ENCODE results near the gene SAG.
"Not testable (repeated sequence)": the region's sequence is repeated elsewhere in the genome, so short reads cannot be mapped to it uniquely, and the experiment has no call there.

Gene SAG

DNA sequence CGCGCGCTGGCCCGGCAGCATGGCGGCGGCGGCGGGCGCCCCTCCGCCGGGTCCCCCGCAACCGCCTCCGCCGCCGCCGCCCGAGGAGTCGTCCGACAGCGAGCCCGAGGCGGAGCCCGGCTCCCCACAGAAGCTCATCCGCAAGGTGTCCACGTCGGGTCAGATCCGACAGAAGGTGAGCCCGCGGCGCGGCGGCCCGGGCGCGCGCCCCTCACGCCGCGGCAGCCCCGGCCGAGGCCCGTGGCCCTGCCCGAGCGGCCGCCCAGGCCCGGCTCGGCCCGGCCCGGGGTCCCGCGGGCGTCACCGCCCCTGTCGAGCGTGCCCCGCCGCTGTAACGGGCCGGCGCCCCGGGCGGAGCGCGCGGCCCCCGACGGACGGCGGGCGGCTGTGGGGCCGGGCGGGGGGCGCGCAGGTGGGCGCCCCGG lies 46.9 kb downstream of the SAG start:
- no peak for DNase-seq (ENCODE audit: low read depth in 1 of 2, low spot score in 1 of 2)

DNA sequence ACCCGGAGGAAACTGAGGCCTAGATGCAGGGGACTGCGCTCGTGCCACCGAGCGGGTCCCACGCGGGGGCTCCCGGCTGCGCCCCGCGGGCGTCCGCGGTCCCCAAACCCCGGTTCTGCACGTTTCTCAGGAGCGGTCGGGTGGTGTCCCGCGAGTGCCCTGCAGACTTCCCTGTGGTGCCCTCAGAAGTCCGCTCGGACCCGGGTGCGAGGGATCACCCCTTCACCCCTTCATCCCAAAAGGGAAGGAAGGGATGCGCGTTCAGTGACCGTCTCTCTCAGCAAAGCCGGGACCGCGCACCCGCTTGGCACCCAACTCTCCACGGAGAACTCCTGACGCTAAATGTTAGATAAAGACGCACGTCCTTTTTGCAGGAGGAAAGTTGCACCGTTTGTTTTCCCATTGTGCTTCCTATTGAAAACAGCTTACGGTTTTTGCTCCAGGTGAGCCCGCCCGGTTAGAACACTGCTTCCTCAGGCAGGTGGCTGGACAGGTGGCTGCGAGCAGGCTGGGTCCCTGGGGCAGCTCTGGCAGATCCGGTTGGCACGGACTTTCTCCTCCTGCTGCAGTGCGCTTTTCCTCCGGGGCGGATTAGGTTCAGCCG lies 47.5 kb downstream of the SAG start:
- no peak for DNase-seq (ENCODE audit: low read depth in 1 of 2, low spot score in 1 of 2)

DNA sequence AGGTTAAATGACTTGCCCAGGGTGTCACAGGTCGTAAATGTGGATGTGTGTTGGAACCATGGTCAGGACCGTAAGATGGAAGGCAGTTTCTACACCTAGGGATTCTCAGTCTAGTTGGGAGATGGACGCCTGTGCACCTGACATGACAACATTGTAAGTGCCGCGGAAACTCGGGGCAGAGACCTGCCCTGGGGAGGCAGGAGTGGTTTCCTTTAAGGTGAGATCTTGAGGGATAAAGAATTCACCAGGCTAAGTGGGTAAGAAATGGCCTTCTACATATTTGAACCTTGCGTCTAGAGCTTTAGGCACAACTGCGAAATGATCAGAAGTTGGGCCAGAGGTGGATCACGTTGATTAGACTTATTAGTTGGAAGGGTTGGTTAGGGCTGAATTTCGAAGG lies 48.3 kb downstream of the SAG start:
- no peak for DNase-seq (ENCODE audit: low read depth in 1 of 2, low spot score in 1 of 2)

DNA sequence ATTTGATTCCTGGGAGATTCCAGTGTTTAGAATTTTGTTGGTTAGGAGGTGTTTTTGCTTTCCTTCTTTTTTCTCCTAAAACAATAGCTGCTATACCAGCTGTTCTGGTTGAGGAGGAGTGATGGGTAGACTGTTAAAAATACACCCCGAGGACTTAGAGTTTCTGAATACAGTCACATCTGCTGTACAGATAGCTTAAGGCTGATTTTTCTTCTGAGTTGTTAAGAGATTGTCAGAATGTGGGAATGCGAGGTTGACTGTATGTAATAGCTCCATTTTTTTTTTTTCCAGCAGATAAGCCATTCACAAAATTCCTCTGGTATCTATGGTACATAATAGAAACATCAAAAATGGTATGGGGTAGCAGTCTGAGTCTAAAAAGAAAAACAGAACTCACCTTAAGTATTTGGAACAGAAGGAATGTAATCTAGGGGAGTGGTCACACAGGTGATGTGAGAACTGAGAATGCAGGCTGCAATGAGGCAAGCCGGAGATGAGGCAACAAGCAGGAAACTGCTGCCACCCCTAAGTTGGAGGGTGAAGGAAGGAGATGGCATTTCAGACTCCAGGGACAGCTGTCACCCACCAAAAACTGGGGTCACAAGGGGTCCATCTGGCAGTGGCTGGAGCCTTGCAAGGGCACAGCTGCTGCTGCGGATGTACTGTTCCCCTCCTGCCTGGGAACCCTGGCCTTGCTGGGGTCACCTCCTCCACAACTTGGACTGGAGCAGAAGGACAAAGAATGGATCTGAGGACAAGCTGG lies 49.1 kb downstream of the SAG start:
- no peak for DNase-seq (ENCODE audit: low read depth in 1 of 2, low spot score in 1 of 2)

DNA sequence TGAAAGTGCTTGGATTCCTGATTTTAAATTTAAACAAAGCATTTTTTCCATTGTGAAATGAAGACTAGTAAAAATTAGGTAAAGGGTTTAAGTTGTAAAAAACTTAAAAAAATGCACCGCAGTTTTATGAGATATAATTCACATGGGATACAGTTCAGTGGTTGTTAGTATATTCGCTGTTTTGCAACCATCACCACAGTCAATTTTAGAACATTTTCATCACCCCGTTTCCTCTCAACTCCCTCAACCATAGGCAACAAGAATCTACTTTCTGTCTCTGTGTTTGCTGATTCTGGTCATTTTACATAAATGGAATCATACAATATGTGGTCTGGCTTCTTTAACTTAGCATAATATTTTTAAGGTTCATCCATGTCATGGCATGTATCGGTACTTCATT lies 50.7 kb downstream of the SAG start:
- DNase-seq (ENCODE audit: low read depth in 1 of 2, low spot score in 1 of 2): no peak

DNA sequence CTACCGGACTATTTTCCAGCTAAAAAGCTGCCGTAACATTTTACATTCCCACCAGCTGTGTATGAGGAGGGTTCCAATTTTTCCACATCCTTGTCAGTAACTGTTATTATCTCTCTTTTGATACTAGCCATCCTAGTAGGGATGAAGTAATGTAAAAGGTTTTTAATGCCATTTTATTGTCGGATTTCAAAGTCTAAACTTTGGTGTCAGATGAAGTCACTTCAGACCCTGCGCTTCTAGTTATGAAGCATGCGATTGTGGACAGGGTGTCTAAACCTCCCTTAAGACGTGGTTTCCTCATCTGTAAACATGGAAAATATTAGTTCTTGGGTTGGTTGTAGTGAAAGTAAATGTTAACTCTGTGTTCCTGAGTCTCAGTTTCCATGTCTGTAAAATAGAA lies 51.3 kb downstream of the SAG start:
- DNase-seq (ENCODE audit: low read depth in 1 of 2, low spot score in 1 of 2): no peak

DNA sequence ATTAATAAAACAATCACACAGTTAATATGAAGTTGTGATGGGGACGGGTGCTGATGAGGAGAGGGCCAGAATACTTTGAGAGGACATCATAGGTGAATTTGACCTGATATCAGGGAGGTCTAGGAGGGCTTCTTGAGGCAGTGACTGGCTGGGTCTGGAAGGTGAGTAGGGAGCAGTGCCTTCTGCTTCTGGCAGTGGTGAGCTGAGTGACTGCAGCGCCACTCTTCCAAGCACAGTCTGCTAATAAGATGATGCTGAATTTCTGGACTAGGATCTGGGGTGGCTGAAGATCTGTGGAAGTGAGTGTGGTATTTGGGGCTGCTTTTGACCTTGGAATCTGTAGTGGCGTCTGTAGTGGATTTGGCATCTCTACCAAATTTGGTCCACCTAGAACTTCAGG lies 52.2 kb downstream of the SAG start:
- no peak for DNase-seq (ENCODE audit: low read depth in 1 of 2, low spot score in 1 of 2)

DNA sequence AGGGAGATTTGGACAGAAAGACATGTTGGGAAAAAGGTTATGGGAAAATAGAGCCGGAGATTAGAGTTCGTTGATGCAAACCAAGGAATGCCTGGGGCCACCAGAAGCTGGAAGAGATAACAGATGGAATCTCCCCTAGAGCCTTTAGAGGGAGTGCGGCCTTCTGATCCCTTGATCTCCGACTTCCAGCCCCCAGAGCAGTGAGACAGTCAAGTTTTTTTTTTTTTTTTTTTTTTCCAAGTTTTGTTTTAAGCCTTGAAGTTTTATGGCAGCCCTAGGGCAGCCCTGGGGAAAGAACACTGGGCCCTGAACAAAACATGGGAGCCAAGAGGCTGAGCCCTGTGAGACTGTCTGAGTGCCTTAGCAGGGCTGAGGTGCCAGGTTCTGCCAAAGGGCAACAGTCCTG lies 53.2 kb downstream of the SAG start:
- no peak for DNase-seq (ENCODE audit: low read depth in 1 of 2, low spot score in 1 of 2)

DNA sequence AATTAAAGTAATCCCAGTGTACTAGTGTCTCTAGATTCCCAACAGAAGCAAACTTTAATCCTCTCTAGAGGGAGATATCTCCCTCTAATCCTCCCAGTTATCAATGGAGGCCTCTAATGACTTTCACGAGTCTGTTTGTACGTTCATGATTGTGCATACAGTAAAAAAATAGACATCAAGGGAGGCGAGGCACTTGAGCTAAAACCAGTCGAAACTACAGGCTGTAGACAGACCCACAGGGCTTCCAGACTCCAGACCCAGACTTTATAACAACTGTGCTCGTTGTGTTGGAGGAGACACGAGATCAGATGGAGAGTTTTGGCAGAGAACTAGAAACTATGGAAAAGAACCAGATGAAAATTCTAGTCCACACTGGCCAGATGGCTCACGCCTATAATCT lies 53.7 kb downstream of the SAG start:
- DNase-seq (ENCODE audit: low read depth in 1 of 2, low spot score in 1 of 2): no peak

DNA sequence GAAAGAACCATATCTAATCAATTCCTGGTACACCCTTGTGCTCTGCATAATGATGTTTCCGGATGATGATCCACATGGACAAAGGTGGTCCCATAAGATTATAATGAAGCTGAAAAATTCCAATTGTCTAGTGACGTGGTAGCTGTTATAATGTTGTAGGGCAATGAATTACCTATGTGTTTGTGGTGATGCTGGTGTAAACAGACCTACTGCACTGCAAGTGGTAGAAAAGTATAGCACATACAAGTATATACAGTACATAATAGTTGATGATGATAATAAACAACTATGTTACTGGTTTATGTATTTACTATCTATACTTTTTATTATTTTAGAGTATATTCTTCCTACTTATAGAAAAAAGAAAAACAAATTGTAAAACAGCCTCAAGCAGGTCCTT lies 55.1 kb downstream of the SAG start:
- DNase-seq (ENCODE audit: low read depth in 1 of 2, low spot score in 1 of 2): no peak

DNA sequence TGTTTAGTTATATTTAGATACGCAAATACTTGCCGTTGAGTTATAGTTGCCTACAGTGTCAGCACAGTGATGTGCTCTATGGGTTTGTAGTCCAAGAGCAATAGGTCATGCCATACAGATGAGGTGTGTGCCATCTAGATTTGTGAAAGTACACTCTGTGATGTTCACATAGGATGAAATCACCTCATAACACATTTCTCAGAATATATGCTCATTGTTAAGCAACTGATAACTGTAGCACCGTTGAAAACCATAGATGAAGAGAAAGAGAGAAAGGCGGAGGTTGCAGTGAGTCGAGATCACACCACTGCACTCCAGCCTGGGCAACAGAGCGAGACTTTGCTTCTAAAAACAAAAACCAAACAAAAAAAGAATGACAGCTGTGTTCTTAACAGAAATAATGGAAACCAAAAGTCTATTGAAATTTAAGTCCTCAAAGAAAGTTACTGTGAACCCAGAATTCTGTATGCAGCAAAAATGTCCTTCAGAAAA lies 56.2 kb downstream of the SAG start:
- no peak for DNase-seq (ENCODE audit: low read depth in 1 of 2, low spot score in 1 of 2)

DNA sequence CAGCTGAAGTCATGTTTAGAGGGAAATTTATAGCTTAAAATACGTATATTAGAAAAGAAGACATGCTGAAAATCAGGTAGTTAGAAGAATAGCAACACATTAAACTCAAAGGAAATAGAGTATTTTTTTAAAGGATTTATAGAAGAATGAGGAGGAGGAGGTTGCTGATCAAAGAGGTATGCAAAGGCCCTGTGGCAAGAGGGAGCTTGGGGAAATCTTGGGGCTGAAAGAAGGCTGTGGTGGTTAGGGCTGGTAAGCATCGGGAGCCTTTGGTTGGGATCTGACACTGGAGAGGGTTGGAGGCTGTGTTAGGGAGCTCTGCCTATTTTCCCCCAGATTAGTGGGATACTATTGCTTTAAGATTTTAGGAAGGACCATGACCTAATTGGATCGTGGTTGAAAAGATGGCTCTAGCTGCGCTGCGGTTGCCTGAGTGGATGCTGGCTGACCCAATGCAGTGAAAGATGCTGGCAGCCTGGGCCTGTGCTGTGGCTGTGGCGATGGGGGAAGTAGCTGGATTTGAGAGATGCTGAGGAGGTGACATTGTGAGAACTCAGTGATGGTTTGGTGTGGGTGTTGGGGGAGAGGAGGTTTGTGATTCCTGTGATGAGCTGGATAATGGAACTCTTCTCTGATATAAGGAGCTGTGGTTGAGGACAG lies 58.4 kb downstream of the SAG start:
- DNase-seq (ENCODE audit: low read depth in 1 of 2, low spot score in 1 of 2): no peak

DNA sequence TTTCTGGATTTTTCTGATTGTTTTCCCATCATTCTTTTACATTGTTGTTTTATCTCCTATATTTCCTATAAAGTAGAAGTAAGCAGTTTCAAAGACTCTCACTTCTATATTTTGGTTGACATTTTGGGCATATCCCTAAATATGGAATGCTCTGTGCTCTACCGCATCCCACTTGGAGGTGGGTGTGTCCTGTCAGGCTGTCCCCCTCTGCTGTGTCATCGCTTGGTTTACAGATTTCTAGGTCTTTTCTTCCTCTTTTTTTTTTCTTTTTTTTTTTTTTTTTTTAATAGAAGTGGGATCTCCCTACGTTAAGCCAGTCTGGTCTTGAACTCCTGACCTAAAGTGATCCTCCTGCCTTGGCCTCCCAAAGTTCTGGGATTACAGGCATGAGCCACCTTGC lies 60.0 kb downstream of the SAG start:
- DNase-seq (ENCODE audit: low read depth in 1 of 2, low spot score in 1 of 2): no peak

DNA sequence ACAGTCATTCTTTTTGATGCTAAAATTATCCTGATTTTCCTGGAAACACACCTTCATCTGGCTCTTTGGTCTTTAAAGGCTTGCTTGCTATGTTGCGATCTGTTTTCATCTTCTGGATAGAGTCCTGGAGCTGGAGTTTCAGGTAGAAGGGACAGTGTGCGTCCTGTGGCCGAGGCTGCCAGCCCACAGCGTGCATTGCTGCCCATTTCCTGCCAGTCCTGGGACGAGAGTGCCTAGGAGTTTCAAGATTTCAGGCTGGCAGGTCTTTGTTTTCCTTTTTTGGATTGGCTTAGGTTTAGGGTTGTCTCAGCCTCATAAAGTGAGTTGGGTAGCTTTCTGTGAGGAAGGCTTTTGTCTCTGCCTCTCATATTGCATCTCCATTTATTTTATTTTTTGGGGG lies 61.1 kb downstream of the SAG start:
- DNase-seq (ENCODE audit: low read depth in 1 of 2, low spot score in 1 of 2): no peak

DNA sequence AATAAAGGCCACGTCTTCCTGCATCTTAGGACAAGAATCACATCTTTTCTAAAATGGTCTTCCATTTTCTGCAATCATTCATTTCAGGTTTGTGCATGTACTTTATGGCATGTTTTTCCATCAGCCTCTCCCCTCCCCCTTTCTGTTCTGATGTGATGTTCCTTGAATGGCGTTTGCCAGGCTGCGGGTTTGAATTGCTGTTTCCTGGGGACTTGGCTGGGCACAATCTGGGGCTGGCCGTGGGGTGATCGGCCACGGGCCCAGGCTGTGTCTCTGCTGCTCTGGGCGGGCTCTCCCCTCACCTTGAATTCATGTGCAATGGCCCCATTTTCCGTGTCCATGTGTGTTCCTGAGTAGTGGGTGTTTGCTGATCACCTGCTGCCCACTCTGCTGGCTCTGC lies 61.8 kb downstream of the SAG start:
- no peak for DNase-seq (ENCODE audit: low read depth in 1 of 2, low spot score in 1 of 2)

DNA sequence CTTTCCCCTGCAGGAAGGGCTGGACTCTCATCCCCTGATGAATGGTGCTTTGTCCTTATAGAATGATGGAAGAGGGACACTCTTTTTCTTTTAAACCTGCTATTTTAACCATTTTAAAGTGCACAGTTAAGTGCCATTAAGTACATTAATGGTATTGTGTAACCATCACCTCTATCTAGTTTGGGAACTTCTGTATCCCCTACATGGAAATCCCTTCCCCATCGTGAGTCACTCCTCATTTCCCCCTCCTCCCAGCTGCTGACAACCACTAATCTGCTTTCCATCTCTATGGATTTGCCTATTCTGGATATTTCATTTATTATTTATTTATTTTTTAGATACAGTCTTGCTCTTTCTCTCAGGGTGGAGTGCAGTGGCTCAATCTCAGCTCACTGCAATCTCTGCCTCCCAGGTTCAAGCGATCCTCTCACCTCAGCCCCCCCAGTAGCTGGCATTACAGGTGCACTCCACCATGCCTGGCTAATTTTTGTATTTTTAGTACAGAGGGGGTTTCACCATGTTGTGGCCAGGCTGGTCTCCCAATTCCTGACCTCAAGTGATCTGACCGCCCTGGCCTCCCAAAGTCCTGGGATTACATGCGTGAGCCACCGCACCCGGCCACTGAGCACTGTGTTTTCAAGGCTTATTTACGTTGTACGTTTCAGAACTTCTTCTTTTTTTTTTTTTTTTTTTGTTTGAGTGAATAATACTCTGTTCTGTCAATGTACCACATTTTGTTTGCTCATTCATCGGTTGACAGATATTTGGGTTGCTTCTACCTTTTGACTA lies 62.5 kb downstream of the SAG start:
- DNase-seq (ENCODE audit: low read depth in 1 of 2, low spot score in 1 of 2): no peak

DNA sequence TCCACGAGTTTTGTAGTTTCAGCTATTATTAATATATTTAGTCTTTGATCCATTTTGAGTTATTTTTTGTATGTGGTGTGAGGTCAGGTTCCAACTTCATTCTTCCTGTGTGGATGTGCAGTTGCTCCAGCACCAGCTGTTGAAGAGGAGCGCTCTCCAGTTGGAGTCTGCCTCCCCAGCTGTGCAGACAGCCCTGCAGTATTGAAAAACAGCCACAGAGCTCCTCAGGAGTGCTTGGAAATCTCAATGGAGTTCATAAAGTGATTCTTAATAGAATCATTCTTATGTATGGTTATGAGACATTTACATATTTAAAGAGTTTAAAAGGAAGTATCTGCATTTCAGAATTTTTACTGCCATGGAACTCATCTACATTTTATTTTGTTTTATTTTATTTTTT lies 64.0 kb downstream of the SAG start:
- no peak for DNase-seq (ENCODE audit: low read depth in 1 of 2, low spot score in 1 of 2)

DNA sequence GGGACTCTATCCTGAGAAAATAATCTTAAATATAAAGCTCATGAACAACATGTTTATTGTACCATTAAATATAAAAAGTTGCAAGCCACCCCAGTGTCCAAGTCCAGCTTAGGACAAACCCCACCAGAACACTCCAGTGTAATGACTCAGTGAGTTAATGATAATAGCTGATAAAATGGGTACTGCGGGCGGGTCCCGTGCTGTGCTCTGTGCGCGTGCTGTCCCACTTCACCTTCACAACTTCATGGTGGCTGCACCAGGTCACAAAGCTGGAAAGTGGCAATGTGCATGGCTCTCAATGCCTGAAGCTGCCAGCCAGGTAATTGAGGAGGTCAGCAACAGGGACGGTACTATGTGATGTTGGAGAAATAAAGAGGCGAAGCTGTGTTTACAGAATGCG lies 65.2 kb downstream of the SAG start:
- DNase-seq (ENCODE audit: low read depth in 1 of 2, low spot score in 1 of 2): no peak

DNA sequence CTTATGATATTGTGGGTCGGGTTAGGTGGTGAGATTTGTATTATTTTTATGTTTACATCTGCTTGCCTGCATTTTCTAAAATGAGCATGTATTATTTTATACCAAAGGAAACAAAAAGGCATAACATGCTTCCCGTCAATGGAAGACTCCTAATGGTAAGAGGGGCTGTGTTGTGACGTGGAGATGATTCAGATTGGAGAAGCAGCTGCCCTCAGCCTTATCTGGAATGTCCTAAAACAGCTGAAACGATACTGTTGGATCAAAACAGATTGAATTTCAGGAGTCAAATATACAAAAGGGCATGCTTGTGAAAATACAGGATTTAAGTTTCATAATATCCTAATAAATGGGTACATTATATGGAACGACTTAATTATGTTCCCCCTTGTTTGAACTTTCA lies 65.7 kb downstream of the SAG start:
- DNase-seq (ENCODE audit: low read depth in 1 of 2, low spot score in 1 of 2): no peak

DNA sequence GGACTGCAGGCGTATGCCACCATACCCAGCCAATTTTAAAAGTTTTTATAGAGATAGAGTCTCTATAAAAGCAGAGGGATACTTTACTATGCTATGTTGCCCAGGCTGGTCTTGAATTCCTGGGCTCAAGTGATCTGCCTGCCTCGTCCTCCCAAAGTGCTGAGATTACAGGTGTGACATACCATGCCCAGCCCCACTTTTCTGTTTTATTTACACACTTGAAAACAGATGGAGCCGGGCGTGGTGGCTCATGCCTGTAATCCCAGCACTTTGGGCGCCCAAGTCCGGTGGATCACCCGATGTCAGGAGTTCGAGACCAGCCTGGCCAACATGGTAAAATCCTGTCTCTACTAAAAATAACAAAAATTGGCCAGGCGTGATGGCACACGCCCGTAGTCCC lies 67.2 kb downstream of the SAG start:
- not testable (repeated sequence) for DNase-seq (ENCODE audit: low read depth in 1 of 2, low spot score in 1 of 2)

DNA sequence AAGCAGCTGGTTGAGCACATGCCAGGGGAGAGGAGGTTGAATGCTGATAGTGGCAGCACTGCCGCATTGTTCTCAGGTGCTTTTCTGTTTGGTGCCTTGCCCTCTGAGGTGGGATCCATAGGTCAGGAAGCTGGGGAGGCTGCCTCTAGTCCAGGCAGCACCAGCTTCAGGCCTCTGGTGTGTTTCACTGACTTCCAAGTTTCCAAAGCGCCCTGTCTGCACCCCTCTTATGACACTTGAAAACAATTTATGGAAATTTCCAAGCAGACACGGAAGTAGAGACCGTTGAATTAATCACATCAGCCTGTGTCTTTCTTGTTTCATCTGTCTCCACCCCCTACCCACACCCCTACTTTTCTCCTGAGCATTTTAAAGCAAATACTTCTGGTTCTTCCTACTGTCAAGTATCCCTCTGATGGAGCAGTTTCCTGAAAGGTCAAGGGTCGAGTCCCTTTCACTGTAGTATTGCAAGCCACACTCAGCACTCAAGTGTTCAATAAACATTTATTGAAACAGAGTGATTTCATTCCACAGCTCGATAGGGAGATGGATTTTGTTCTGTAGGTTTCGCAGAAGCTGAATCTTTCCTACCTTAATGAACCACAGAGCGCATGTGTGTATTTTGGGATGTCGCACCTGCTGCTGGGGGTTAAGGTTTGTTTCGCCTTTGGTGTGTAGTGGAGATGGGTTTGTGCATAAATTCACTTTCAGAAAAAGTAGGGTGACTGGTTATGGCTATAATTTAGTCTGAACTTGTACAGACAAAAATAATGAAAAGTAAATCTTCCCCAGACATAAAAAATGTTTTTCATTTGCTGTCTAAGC lies 68.1 kb downstream of the SAG start:
- no peak for DNase-seq (ENCODE audit: low read depth in 1 of 2, low spot score in 1 of 2)
